K562 treated with DMSO at 1 percent for 24 hours (cell line): ENCODE results near the gene DHFR. TPM values are rescaled to one million over a fixed set of nuclear protein-coding genes. Genes with fewer than 3 reads are reported as not detected.

Source experiments
- total RNA-seq: library from RNA; unstranded; fragments of 300-600 nt; gene quantifications from 2 replicates; pipeline ENCODE4 v1.2.3, GENCODE V29; 2022; ENCODE audit warnings: low read depth; ENCODE audit not compliant: insufficient read depth

DHFR gene
- 39.4 and 43.7 TPM in 2 replicates for total RNA-seq

DNA sequence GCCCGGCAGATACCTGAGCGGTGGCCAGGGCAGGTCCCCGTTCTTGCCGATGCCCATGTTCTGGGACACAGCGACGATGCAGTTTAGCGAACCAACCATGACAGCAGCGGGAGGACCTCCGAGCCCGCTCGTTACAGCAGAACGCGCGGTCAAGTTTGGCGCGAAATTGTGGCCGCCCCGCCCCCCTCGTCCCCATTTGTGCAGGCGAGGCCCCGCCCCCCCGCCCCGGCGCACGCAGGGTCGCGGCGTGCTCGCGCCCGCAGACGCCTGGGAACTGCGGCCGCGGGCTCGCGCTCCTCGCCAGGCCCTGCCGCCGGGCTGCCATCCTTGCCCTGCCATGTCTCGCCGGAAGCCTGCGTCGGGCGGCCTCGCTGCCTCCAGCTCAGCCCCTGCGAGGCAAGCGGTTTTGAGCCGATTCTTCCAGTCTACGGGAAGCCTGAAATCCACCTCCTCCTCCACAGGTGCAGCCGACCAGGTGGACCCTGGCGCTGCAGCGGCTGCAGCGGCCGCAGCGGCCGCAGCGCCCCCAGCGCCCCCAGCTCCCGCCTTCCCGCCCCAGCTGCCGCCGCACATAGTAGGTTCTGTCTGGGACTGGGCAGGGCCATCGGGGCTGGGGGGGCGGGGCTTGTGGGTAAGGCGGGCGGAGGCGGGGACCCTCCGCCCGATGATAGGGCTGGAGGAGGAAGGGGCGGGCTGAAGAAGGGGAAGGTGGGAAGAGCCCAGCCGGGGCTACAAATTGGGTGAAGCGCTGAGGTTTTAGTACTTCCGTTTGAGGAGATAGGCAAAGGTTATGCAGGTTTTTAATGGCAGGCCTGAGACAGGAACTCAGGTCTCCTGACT lies at the start of gene DHFR, which contains the start of gene MSH3:
DHFR (minus strand) TSS at position 593 of the 840 bp plus-strand sequence; CDS start at position 99, 494 bp downstream.
MSH3 (plus strand) TSS at position 262 of the 840 bp plus-strand sequence; CDS start at position 338, 76 bp downstream.

Other genes with a start within 250 kb of the DHFR start
- gene ZFYVE16, start 246.9 kb downstream of the DHFR start, total RNA-seq = 9.8 and 11.9 TPM in 2 replicates
- 1.5 TPM in 1 of 2 replicates, not detected in the other for gene FAM151B, start 166.9 kb downstream of the DHFR start, total RNA-seq
- gene ANKRD34B, start 84.7 kb downstream of the DHFR start, total RNA-seq = not detected in 2 replicates
- 5.9 and 7.5 TPM in 2 replicates for gene MSH3, start 331 bp downstream of the DHFR start, total RNA-seq